ENCODE data around the gene OXCT1.

OXCT1 gene

DNA sequence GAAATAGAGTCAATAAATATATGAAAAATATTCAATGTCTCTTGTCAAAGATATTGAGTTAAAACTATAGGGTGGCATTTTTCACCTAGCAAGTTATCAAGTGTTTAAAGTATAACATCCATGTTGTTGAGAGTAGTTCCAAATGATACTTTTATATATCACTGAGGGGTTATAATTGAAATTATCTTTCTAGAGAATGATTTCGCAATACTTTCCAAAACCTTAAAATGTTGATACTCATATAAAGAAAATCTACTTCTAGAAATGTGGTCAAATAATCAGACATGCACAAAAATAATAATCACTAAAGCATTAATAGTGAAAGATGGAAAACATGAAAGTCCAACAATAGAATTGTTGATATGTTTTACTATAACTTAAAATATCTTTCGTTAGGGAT, 50.1 kb downstream of the OXCT1 start (continued):
- TF ChIP-seq ZBTB10 (tag by site-specific recombination; IDR thresholded peaks at IDR 0.05) (no peak), SP3 (tag by site-specific recombination; IDR thresholded peaks at IDR 0.05) (no peak), ZNF311 (tag by site-specific recombination; IDR thresholded peaks at IDR 0.05; ENCODE audit: borderline replicate concordance) (no peak), MEIS1 (CRISPR knock-in tag; IDR thresholded peaks at IDR 0.05; ENCODE audit: borderline replicate concordance) (no peak), ZNF677 (tag by site-specific recombination; IDR thresholded peaks at IDR 0.05) (no peak)
- TF ChIP-seq, protein P1, sequence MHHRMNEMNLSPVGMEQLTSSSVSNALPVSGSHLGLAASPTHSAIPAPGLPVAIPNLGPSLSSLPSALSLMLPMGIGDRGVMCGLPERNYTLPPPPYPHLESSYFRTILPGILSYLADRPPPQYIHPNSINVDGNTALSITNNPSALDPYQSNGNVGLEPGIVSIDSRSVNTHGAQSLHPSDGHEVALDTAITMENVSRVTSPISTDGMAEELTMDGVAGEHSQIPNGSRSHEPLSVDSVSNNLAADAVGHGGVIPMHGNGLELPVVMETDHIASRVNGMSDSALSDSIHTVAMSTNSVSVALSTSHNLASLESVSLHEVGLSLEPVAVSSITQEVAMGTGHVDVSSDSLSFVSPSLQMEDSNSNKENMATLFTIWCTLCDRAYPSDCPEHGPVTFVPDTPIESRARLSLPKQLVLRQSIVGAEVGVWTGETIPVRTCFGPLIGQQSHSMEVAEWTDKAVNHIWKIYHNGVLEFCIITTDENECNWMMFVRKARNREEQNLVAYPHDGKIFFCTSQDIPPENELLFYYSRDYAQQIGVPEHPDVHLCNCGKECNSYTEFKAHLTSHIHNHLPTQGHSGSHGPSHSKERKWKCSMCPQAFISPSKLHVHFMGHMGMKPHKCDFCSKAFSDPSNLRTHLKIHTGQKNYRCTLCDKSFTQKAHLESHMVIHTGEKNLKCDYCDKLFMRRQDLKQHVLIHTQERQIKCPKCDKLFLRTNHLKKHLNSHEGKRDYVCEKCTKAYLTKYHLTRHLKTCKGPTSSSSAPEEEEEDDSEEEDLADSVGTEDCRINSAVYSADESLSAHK (tag by site-specific recombination; IDR thresholded peaks at IDR 0.05) = no peak

- Histone ChIP-seq H3K4me1 (ENCODE audit: control insufficient read depth, insufficient read depth, low read length) (no peaks in the 10 kb centered on the region), H3K36me3 (ENCODE audit: control insufficient read depth in 2 of 2, insufficient read depth in 1 of 2, low read length in 2 of 2) (no peaks in the 10 kb centered on the region; a peak in 1 of 3 replicates), H3K4me3 (ENCODE audit: low read depth, low read length) (no peak overlapping the region), H3K27ac (ENCODE audit: extremely low read depth, low read depth, low read length) (no peak overlapping the region), H3K9me3 (ENCODE audit: control insufficient read depth, insufficient read depth, low read depth, low read length) (no peaks in the 10 kb centered on the region)
- CTCF ChIA-PET = interaction anchor here (0.6 to 0.7 kb wide), 3 partner anchors 9 to 548 kb away, joined by 3 read pairs; no protein-coding TSS in a partner anchor
- POLR2A ChIA-PET = no interaction called here
- peak; percentile 88; the same call in 1 of the 2 replicates for TF ChIP-seq ZNF664 (tag by site-specific recombination; IDR thresholded peaks at IDR 0.05)
- TF ChIP-seq ZNF518A (tag by site-specific recombination; conservative IDR thresholded peaks at IDR 0.05; ENCODE audit: low read depth) = no peak
Observed at GRCh38 chr5:41817625-41818301, 52.5 kb downstream of the OXCT1 start.

- Histone ChIP-seq H3K27ac (ENCODE audit: extremely low read depth, low read depth, low read length) (no peak overlapping the region), H3K4me1 (ENCODE audit: control insufficient read depth, insufficient read depth, low read length) (no peaks in the 10 kb centered on the region), H3K36me3 (ENCODE audit: control insufficient read depth in 2 of 2, insufficient read depth in 1 of 2, low read length in 2 of 2) (no peaks in the 10 kb centered on the region), H3K4me3 (ENCODE audit: low read depth, low read length) (no peak overlapping the region), H3K9me3 (ENCODE audit: control insufficient read depth, insufficient read depth, low read depth, low read length) (no peaks in the 10 kb centered on the region)
- POLR2A ChIA-PET = no interaction called here
- CTCF ChIA-PET = interaction anchor here (0.7 to 1.2 kb wide), 2 partner anchors 27 to 108 kb away, joined by 3 to 7 read pairs; no protein-coding TSS in a partner anchor
- TF ChIP-seq, protein P1 (tag by site-specific recombination; IDR thresholded peaks at IDR 0.05) = no peak
- TF ChIP-seq, protein P2, sequence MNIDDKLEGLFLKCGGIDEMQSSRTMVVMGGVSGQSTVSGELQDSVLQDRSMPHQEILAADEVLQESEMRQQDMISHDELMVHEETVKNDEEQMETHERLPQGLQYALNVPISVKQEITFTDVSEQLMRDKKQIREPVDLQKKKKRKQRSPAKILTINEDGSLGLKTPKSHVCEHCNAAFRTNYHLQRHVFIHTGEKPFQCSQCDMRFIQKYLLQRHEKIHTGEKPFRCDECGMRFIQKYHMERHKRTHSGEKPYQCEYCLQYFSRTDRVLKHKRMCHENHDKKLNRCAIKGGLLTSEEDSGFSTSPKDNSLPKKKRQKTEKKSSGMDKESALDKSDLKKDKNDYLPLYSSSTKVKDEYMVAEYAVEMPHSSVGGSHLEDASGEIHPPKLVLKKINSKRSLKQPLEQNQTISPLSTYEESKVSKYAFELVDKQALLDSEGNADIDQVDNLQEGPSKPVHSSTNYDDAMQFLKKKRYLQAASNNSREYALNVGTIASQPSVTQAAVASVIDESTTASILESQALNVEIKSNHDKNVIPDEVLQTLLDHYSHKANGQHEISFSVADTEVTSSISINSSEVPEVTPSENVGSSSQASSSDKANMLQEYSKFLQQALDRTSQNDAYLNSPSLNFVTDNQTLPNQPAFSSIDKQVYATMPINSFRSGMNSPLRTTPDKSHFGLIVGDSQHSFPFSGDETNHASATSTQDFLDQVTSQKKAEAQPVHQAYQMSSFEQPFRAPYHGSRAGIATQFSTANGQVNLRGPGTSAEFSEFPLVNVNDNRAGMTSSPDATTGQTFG (tag by site-specific recombination; IDR thresholded peaks at IDR 0.05; ENCODE audit: borderline replicate concordance) = no peak
- no peak for TF ChIP-seq ZNF530 (tag by site-specific recombination; IDR thresholded peaks at IDR 0.05; ENCODE audit: low read depth)
- no peak for TF ChIP-seq ZNF274 (IDR thresholded peaks at IDR 0.05; ENCODE audit: low read length)
- no peak for TF ChIP-seq ZNF274 (tag by site-specific recombination; IDR thresholded peaks at IDR 0.05; ENCODE audit: borderline replicate concordance)
- TF ChIP-seq ZNF670 (tag by site-specific recombination; IDR thresholded peaks at IDR 0.05; ENCODE audit: low read depth) = no peak
- TF ChIP-seq ZBTB20 (tag by site-specific recombination; IDR thresholded peaks at IDR 0.05) = no peak
Observed at GRCh38 chr5:41815663-41816229, 54.5 kb downstream of the OXCT1 start.

Data from HEK293 (cell line).